ENCODE measurements around the gene TMEM151B.
A peak's percentile ranks its signal among the peaks of the same experiment; 100 is the strongest.

DNA sequence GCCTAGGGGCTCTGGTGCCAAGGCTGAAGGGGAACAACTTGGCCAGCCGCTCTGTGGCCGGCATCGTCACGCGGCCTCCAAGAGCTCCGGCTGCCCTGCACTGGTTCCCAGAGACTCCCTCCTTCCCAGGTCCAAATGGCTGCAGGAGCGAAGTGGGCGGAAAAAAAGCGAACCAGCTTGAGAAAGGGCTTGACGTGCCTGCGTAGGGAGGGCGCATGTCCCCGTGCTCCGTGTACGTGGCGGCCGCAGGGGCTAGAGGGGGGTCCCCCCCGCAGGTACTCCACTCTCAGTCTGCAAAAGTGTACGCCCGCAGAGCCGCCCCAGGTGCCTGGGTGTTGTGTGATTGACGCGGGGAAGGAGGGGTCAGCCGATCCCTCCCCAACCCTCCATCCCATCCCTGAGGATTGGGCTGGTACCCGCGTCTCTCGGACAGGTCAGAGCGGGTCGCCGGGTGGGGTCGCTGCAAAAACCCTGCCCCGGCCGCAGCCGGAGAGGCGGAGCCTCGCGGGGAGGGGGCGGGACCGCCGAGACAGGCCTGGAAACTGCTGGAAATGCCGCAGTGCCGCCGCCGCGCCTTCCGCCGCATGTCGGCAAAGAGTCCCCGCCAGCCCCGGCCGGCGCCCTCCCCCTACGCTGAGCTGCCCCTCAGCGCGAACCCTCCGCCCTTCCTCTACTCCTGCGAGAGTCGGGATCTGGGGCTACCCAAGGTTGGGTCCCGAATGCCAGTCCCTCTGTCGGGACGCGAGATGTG, 24.2 kb upstream of the TMEM151B start:
- TF ChIP-seq, protein P1, sequence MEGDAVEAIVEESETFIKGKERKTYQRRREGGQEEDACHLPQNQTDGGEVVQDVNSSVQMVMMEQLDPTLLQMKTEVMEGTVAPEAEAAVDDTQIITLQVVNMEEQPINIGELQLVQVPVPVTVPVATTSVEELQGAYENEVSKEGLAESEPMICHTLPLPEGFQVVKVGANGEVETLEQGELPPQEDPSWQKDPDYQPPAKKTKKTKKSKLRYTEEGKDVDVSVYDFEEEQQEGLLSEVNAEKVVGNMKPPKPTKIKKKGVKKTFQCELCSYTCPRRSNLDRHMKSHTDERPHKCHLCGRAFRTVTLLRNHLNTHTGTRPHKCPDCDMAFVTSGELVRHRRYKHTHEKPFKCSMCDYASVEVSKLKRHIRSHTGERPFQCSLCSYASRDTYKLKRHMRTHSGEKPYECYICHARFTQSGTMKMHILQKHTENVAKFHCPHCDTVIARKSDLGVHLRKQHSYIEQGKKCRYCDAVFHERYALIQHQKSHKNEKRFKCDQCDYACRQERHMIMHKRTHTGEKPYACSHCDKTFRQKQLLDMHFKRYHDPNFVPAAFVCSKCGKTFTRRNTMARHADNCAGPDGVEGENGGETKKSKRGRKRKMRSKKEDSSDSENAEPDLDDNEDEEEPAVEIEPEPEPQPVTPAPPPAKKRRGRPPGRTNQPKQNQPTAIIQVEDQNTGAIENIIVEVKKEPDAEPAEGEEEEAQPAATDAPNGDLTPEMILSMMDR (IDR thresholded peaks at IDR 0.05) = peak in 2 of 4 experiments; percentile 51 to 62
- peak in 1 of 2 donors; percentile 78 for TF ChIP-seq POLR2A (IDR thresholded peaks at IDR 0.05)
